Measurements from ENCODE around the gene SMAD3. TPM values are rescaled to one million over a fixed set of nuclear protein-coding genes. Genes with fewer than 3 reads are reported as not detected.

The SMAD3 gene
- total RNA-seq, 4 donors from 2014 or later, result 25.3 to 54.2 (median 40.0) TPM

- TF ChIP-seq, protein P1, sequence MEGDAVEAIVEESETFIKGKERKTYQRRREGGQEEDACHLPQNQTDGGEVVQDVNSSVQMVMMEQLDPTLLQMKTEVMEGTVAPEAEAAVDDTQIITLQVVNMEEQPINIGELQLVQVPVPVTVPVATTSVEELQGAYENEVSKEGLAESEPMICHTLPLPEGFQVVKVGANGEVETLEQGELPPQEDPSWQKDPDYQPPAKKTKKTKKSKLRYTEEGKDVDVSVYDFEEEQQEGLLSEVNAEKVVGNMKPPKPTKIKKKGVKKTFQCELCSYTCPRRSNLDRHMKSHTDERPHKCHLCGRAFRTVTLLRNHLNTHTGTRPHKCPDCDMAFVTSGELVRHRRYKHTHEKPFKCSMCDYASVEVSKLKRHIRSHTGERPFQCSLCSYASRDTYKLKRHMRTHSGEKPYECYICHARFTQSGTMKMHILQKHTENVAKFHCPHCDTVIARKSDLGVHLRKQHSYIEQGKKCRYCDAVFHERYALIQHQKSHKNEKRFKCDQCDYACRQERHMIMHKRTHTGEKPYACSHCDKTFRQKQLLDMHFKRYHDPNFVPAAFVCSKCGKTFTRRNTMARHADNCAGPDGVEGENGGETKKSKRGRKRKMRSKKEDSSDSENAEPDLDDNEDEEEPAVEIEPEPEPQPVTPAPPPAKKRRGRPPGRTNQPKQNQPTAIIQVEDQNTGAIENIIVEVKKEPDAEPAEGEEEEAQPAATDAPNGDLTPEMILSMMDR (IDR thresholded peaks at IDR 0.05; ENCODE audit: low read depth), result no peak
These were observed 24.1 kb downstream of the SMAD3 start for GRCh38 chr15:67089217-67090193.

DNA sequence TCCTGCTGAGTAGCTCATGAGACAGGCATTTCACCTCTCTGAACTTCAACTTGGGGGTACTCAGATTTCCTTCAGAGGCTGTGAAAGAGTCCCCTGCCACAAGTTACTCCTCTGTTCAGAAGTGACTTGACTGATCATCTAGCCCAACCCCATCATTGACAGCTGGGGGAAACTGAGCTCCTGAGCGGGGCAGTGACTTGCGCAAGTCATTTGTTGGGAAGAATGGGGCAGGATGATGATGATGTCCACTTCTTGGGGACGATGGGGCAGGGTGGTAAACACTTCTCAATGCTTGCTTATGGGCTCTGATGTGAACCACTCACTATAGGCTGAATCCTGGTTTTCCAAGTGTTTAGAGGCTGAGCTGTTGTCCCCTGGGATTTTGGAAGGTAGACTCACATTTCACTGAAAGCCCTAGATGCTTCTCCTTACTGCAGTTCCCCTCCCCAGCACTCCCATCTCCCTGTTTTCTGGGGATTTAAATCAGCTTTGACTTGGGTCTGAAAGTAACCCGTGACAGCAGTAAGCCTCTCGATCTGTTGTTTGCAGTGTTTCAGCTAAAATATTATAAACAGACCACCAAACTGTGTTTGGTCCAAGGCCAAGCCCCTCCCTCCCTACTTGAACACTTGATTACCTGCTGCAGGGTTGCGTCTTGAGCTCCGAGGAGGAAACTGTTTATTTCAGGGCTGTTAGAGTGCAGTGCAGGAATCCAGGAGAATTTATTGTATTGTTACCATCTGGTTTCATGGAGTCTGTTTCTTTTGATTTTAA lies 25.1 kb downstream of the SMAD3 start:
- TF ChIP-seq, protein P1 (IDR thresholded peaks at IDR 0.05; ENCODE audit: low read depth), result no peak

DNA sequence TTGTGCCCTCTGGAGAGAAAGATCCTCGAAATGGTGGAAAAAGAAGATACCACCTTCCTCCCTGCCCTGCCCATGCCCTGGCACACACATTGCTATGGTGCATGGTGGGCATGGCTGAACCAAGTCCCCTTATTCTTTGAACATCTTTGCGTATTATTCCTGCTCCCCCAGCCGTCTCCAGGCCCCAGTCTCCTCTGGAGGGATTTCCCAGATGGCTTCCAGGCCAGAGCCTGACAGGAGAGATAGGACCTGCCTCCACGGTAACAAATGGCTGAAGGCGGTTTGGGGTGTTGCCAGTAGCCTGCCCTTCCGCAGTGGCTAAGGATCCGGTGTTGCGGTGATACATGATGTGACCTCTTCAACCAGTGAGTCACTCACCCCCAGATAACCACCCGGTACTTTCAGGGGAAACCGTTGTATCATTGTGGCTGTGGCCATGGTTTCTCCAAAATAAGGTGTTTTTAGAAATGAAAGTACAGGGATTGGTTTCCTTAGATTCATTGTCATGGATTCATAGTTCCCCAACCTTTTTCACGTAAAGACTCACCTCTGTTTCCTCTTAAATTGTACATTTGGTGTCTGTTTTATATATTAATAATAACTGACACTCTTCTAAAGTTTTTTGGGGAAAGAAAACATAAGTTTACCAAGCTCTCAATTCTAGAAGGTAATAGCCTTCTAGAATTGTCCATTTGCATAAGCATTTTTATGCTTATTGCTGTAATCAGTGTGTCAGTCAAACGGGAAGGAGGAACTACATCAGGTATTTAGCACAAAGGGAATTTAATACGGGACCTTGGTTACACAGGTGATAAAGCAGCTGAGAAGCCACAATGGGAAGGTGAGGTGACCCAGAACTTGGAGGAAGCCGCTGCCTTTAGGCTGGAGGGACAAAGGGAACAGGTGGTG lies 25.9 kb downstream of the SMAD3 start:
- TF ChIP-seq, protein P1 (IDR thresholded peaks at IDR 0.05; ENCODE audit: low read depth), result no peak

GRCh38 chr15:67091980-67092677 lies 26.7 kb downstream of the SMAD3 start:
- TF ChIP-seq, protein P1 (IDR thresholded peaks at IDR 0.05; ENCODE audit: low read depth), result no peak

- TF ChIP-seq, protein P1 (IDR thresholded peaks at IDR 0.05; ENCODE audit: low read depth), result no peak
These were observed 27.5 kb downstream of the SMAD3 start for GRCh38 chr15:67092752-67093503.

- TF ChIP-seq, protein P1 (IDR thresholded peaks at IDR 0.05; ENCODE audit: low read depth), result no peak
These were observed 28.1 kb downstream of the SMAD3 start for GRCh38 chr15:67093504-67093862.

Measured in subcutaneous adipose tissue (tissue), 4 donors.